ENCODE results near the gene ZG16B. TPM values are rescaled to one million over a fixed set of nuclear protein-coding genes. Genes with fewer than 3 reads are reported as not detected.

The ZG16B gene, protein sequence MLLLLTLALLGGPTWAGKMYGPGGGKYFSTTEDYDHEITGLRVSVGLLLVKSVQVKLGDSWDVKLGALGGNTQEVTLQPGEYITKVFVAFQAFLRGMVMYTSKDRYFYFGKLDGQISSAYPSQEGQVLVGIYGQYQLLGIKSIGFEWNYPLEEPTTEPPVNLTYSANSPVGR
- total RNA-seq (2014; rRNA removed; shearing (Covaris generic)): not detected in 2 replicates

DNA sequence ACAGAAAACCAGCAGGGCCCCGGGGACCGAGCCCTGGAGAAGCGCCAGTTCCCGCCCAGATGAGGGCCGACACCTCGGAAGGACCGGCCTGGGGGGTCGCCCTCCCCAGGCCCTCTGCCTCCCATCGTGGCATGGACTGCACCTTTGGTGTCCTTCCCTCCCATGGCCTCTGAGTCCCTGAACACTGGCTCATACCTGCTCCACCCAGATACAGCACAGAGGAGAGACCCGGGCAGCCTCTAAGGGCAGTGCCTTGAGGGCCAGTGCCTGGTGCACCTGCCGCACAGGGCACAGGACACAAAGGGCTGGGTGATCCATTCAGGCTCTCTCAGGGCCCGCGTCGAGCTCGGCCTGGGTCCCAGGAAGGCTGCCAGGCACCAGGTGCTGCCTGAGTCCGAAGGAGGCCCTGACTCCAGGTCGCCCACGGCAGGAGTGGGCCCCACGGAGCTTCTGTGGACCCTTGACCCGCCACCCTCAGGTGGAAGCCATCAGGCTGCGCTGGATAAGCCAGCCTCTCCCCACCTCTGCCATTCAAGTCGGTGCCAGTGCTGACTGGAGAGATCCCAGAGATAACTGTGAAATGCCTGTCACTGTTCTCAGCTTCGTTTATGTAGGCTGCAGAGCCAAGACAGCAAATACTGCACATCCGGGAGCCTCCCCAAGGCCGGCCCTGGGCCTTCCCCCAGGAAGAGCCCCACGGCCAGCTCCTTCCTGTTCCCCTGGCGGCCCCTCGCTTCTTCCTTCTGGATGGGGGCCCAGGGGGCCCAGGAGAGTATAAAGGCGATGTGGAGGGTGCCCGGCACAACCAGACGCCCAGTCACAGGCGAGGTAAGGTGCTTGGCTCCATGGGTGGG lies at the start of gene ZG16B:
TSS of gene ZG16B (plus strand) at position 803 of the 854 bp plus-strand sequence. CDS start 139 bp downstream, outside the sequence.
- in situ Hi-C loops (cut with HindIII; ENCODE audit: low sequenced_read_pairs): no loop called here
- DNase-seq (ENCODE audit: low spot score): no peak

DNA sequence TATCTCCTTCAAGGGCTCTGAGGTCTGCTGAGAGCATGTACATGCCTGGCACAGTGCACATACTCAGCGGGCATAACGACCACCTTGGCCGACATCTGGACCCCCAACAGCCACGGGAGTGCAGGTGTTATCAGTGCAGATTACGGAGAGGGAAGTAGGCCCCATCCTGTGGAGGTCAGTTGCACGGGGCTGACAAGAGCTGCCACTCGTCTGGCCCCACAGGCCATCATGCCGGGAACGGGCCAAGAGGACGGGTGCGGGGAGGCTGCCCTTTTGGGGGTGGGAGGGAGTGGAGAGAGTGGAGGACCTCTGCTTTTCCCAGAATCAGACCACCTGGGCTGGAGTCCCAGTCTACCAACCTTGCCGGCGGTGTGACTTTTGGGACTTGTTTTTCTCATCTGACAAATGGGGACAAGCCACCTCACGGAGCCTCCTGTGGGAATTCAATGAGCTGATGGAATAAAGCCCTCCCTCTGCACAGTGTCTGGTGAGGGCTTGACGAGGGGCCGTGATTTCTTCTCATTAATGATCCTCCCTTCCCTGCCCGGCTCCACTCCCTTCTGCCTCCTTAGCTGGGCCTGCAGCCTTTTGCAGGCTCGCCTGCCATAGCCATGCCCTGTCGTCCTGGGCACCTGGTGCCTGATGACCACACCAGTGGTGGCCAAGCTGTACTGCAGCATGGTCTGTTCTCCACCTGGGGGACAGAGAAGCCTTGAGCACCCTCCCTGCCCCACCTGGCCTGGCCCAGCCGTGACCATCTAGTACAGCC lies 47.3 kb upstream of the ZG16B start:
- no peak for DNase-seq (ENCODE audit: low spot score)
- in situ Hi-C loops (cut with HindIII; ENCODE audit: low sequenced_read_pairs): no loop called here

DNA sequence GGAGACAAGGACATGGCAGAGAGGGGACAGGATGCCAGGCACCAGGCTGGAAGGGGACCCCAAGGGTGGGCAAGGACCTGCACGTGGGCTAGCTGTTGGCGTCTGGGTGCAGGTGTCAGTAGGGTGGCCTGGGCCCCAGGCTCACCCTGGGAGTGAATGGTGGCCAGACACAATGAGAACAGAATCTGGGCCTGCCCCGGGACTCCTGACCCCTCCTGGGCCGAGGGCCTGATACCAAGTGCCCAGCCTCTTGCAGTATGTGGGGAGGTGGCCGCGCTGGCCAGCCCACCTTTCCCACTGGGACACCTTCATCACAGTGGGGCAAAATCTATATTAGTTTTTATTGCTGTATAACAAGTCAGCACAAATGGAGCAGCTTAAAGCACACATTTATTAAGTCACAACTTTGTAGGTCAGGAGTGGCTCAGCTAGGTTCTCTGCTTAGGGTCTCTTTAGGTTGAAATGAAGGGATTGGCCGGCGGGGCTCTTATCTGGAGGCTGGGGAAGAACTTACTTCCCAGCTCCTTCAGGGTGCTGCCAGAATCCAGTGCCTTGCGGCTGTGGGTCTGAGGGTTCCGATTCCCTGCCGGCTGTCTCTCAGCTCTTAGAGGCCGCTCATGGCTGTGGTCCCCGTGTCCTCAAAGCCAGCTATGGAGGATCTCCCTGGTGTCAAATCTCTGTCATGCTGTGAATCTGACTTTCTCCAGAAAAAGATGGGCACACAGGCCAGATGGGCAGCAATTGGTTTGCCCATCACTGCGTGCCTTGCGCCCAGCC lies 46.3 kb upstream of the ZG16B start:
- in situ Hi-C loops (cut with HindIII; ENCODE audit: low sequenced_read_pairs): no loop called here

DNA sequence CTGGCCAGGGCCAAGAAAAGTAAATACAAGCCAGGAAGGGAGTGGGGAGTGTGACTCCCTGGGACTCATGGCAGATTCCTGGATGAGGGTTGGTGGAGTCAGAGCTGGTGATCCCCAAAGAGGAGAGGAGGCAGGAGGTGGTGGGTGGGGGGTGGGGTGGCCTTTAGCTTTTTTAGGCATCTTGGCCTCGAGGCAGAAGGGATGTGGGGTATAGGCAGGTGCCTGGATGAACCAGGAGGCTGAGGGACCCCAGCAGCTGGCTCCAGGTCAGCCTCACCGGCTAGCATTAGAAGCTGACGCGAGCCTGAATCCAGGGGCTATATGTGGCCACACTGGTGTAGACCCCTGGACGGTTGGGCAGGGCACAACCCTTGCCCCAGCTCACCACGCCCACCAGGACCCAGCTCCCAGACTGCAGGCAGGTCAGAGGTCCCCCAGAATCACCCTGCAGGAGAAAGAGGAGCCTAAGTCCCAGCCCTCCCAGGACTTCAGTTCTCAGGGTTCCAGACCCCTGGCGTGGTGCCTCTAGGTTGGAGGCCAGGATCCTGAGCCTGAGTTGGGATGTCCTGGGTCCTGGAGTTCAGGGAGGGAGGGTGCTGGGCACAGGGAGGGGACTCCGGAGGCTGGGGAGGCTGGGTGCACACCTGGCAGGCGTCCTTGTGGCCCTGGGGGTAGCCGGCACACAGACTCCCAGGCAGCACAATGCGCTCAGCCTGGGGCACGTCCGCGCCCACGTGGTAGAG lies 45.6 kb upstream of the ZG16B start:
- in situ Hi-C loops (cut with HindIII; ENCODE audit: low sequenced_read_pairs): no loop called here
- DNase-seq (ENCODE audit: low spot score): no peak

More for the DNA sequence above, 46.3 kb upstream of the ZG16B start:
- DNase-seq (ENCODE audit: low spot score): no peak

DNA sequence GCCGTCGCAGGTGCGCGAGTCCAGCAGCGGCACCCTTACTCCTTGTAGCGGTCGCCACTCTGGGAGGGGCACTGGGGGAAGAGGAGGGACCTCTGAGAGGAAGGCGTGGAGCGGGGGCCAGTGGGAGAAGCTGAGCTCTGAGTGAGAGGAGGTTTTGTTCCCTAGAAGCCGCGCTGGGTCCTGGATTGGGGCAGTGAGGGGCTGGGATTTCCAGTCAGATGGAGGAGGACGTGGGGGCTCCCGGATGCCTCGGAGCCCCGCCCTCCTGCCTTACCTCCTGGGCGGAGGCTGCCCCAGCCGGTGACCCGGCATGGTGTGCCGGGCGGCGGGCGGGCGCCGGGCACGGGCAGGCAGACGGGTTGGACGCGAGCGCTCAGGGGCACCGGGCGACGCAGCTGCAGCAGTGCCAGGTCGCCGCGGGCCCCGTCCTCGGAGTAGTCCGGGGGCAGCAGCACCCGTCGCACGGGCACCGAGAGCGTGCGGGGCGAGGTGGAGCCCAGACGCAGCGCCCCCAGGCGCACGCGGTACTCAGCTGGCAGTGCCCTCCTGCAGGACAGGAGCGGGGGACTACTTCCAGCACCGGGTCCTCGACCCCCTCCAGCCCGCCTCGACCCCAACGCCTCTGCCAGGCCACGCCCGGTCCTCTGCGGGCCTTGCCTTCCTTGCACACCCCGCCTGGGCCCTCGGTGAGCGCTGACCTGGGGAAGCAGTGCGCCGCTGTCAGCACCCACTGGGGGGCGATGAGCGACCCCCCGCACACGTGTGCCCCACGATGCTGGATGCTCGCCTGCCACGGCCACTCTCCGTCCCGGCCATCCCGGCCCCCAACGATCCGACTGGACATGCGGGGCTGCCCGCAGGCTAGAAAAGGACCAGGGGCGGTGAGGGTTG lies 44.8 kb upstream of the ZG16B start:
- in situ Hi-C loops (cut with HindIII; ENCODE audit: low sequenced_read_pairs): no loop called here
- DNase-seq (ENCODE audit: low spot score): no peak

DNA sequence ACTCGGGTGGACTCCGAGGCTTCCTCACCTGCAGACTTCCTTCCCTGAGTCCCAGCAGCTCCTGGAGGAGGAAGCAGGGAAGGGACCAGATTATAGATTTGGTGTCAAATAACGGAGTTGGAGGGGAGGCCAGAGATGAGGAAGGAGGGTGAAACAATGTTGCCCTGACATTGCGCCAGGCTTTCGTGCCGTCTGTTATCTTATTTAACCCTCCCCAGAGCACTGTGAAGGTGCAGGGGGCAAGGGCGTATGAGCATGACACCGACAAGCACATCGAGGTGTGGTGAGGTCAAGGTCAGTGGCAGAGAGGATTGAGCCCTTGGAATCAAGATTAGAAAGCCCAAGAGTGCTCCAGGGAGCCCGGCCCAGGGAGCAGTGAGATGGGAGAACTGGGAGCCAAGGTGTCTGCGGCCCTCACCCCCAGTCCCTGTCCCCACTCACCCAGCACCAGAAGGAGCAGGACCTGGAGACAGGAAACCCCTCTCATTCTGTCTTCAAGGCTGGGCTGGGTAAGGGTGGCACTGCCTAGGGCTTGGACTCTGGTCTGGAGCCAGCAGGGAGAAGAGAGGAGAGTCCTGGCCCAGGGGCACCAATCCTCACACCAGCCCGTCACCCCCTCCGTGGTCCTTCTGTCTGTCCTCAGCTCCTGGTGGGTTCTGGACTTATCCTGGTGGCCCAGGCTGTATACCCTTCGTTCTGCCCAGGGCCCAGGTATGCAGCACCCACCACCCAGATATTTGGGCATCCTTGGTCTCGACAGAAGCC lies 43.9 kb upstream of the ZG16B start:
- no peak for DNase-seq (ENCODE audit: low spot score)
- in situ Hi-C loops (cut with HindIII; ENCODE audit: low sequenced_read_pairs): no loop called here

DNA sequence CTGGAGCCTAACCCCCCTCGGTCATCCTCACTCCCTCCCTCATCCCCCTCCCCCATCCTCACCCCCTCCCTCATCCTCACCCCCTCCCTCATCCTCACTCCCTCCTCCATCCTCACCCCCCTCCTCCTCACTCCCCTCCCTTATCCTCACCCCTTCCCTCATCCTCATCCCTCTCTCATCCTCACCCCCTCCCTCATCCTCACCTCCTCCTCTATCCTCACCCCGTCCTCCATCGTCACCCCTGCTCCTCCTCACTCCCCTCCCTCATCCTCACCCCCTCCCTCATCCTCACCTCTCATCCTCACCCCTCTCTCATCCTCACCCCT lies 43.3 kb upstream of the ZG16B start:
- in situ Hi-C loops (cut with HindIII; ENCODE audit: low sequenced_read_pairs): no loop called here
- DNase-seq (ENCODE audit: low spot score): no peak

DNA sequence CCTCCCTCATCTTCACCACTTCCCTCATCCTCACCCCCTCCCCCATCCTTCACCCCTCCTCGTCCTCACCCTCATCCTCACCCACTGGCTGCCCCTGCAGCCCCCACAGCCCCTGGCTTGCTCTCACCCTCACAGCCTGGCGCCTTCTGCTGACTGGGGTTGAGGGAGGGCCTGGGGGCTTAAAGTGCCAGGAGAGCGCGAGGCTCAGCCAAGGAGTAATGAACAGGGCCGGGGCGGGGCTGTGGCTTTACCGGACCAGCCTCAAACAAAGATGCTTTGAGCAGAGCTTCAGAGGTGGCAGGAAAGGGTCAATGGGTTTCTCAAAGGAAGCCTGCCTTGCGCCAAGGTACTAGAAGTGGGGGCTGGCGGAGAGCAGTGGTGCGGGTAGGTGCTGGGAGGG lies 42.7 kb upstream of the ZG16B start, which contains the start of gene PRSS33:
TSS of gene PRSS33 (minus strand) at position 155 of the 400 bp plus-strand sequence. CDS start 1,013 bp downstream, outside the sequence.
- DNase-seq (ENCODE audit: low spot score): no peak
- in situ Hi-C loops (cut with HindIII; ENCODE audit: low sequenced_read_pairs): no loop called here

DNA sequence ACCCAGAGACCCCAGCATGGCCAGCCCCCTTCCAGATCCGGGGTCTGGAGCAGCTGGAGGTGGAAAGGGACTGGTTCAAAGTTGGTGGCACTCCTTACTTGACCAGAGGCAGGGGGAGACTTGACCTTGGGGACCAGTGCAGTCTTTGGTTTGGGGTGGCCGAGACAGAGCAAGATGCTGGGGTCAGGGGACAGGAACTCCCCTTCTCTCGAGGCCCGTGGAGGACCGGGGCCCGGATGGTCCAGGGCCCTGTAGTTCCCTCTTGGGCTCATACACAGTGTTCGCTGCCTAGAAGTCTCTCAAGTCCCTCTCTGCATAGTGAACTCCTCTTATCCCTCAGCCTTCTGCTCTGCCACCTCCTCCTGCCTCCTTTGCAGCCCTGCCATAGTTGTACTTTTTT lies 42.1 kb upstream of the ZG16B start:
- in situ Hi-C loops (cut with HindIII; ENCODE audit: low sequenced_read_pairs): no loop called here
- no peak for DNase-seq (ENCODE audit: low spot score)

DNA sequence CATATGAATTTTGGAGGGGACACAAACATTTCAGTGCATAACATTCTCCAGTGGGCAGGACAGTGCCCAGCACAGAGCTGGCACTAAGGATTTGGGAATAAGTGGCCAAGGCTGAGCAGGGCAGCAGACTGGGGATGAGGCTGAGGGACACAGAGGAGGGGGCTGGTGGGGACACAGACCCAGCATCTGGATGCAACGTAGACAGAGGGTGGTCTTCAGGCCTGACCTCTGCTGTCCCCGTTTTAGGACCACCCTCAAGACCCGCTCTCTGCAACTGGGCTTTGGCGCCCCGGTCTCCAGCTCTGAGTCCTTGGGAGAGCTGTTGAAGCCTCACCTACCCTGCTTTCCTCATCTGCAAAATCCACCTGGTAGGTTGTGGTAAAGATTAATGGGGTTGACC lies 39.5 kb upstream of the ZG16B start:
- in situ Hi-C loops (cut with HindIII; ENCODE audit: low sequenced_read_pairs): no loop called here
- DNase-seq (ENCODE audit: low spot score): no peak

DNA sequence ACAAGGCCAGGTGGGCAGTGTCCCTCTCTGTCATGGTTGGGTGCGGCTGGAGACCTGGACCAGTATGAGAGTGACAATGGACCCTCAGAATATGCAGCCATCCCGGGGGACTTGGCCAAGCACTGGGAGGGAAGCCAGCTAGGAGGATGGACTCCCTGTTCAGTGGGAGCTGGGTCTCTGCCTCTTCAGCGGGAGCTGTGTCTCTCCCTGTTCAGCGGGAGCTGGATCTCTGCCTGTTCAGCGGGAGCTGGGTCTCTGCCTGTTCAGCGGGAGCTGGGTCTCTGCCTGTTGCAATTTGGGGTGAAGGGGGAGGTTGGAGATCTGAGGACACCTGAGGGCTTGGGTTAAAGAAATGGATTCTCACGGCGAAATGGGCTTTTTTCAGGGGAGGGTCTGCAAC lies 38.9 kb upstream of the ZG16B start:
- DNase-seq (ENCODE audit: low spot score): no peak
- in situ Hi-C loops (cut with HindIII; ENCODE audit: low sequenced_read_pairs): no loop called here

DNA sequence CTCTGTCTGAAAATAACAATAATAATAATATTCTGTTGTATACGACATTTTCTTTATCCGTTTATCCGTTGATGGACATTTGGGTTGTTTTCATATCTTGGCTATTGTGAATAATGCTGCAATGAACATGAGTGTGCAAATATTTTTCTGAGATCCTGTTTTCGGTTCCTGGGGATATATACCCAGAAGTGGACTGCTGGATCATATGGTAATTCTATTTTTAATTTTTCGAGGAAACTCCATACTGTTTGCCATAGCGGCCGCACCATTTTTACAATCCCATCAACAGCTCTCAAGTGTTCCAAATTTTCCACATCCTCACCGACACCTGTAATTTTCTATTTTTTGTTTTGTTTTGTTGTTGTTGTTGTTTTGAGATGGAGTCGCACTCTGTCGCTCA lies 37.2 kb upstream of the ZG16B start:
- in situ Hi-C loops (cut with HindIII; ENCODE audit: low sequenced_read_pairs): no loop called here
- DNase-seq (ENCODE audit: low spot score): no peak

DNA sequence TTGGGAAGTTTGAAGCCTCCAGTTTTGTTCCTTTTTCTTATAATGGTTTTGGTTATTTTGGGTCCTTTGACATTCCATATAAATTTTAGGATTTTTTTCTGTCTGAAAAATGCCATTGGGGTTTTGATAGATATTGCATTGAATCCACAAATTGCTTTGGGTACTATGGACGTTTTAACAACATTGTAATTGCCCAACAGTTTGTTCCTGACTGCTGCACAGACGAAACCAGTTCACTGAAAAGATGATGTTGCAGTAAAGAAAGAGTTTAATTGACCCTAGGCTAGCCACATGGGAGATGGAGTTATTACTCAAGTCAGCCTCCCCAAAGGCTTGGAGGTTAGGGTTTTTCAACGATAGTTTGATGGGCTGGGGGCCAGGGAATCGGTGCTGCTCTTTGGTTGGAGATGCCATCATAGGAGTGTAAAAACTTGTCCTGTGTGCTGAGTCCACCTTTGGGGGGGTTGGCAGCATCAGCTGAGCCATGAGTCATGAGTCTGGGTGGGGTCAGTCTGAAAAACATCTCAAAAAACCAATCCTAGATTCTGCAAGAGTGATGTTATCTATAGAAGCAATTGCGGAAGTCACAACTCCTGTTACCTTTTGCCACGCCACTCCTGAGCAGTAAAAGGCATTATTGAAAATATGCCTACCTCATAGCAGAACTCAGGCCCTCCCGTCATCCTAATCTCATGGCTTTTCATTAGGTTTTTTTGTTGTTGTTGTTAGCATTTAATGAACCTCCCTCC lies 34.5 kb upstream of the ZG16B start:
- in situ Hi-C loops (cut with HindIII; ENCODE audit: low sequenced_read_pairs): no loop called here
- DNase-seq (ENCODE audit: low spot score): no peak

DNA sequence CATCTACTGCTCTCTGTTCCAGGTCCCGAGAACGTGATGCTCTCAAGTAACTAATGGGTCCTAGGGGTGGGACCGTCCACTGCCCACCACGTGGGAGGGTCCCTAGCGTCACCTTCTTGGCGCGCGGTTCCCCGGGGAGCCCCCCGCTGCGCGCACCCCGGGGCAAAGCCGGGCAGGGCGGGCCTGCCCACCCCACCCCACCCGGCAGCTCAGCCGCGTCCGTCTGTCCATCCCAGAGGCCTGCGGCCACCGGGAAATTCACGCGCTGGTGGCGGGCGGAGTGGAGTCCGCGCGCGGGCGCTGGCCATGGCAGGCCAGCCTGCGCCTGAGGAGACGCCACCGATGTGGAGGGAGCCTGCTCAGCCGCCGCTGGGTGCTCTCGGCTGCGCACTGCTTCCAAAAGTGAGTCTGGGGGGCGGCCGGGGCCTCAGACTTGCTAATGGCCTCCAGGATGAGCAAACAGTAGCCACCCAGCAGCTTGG lies 31.3 kb upstream of the ZG16B start:
- DNase-seq (ENCODE audit: low spot score): no peak
- in situ Hi-C loops (cut with HindIII; ENCODE audit: low sequenced_read_pairs): no loop called here

DNA sequence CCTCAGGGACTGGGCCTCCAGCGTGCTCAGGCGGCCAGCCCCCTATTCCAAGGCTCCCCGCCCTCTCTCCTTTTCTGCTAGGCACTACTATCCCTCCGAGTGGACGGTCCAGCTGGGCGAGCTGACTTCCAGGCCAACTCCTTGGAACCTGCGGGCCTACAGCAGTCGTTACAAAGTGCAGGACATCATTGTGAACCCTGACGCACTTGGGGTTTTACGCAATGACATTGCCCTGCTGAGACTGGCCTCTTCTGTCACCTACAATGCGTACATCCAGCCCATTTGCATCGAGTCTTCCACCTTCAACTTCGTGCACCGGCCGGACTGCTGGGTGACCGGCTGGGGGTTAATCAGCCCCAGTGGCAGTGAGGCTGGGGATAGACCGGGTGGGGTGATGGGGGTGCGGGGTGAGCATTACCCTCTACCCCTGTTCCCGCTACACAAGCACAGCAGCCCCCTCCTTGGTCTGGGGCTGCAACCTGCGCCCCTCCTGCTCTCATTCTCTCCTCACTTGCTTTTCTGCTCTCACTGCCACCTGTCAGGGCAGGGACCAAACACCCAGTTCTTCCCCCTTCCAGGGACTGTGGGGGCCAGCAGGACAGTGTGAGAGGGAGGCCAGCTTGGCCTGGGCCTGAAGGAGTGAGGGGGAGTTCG lies 30.8 kb upstream of the ZG16B start:
- DNase-seq (ENCODE audit: low spot score): no peak
- in situ Hi-C loops (cut with HindIII; ENCODE audit: low sequenced_read_pairs): no loop called here

DNA sequence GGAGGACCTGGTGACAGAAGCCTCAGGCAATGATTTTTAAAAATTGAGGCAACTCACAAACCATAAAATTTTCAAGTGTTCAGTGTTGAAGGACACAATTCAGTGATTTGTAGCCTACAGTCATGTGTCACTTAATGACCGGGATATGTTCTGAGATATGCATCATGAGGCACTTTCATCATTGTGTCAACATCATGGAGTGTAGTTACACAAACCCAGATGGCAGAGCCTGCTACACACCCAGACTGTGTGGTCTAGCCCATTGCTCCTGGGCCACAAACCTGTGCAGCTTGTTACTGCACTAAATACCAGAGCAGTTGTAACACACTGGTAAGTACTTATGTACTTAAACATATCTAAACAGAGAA lies 30.3 kb upstream of the ZG16B start:
- in situ Hi-C loops (cut with HindIII; ENCODE audit: low sequenced_read_pairs): no loop called here
- DNase-seq (ENCODE audit: low spot score): no peak

All from G401 (cell line).